HEK293T (cell line): ENCODE results near the gene IL17C.

Experiments used
- ELF4 ChIP-seq: fragments of 450-650 bp; IDR thresholded peaks from 2 replicates; pipeline ENCODE4 v1.6.1; 2017; ENCODE audit warnings: antibody characterized with exemption
- LEF1 ChIP-seq: fragments of 450-650 bp; IDR thresholded peaks from 2 replicates; pipeline ENCODE4 v1.6.1; 2017; ENCODE audit warnings: mild to moderate bottlenecking, borderline replicate concordance

DNA sequence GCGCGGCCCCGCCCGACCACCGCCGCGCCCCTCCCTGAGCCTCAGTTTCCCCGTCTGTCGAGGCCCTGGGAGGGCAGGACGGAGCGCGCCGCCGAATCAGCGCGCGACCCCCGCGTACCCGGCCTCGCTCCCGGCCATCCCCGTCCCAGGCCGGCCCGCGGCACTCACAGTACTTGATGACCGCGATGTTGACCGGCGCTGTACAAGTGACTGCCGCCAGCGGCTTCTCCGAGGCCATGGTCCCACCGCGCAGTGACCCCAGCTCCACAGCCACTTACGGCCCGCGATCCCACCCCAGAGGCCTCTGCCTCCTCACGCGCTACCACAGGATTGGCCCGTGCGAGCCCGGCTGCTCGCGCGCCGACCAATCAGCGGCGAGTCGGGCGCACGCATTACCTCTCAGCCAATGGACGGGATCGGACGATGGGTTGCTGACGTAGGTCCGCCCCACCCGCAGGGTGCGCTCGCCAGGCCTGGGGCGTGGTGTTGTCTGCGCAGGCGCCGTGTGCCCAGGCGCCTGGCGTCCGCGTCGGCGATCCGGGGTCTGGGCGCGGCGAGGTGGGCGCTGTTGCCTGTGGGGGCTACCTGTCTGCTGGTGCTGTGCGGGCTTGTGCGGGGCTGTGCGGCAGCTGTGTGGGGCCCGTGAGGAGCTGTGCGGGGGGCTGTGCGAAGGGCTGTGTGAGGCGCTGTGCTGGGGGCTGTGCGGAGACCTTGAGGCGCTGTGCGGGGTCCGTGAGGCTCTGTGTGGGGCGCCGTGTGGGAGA is 24.7 kb downstream of the IL17C start, which contains the start of gene MVD:
- no peak for TF ChIP-seq ELF4
- no peak for TF ChIP-seq LEF1
